Measurements from ENCODE around the gene ZNF710. TPM values are rescaled to one million over a fixed set of nuclear protein-coding genes. Genes with fewer than 3 reads are reported as not detected.

ZNF710 gene
- total and polyA plus RNA-seq, 2 of the 8 experiments (the other 6 are each of a cell fraction or from before 2014, with no cell fraction given): 10.5 to 24.0 TPM

- TF ChIP-seq, protein P1, sequence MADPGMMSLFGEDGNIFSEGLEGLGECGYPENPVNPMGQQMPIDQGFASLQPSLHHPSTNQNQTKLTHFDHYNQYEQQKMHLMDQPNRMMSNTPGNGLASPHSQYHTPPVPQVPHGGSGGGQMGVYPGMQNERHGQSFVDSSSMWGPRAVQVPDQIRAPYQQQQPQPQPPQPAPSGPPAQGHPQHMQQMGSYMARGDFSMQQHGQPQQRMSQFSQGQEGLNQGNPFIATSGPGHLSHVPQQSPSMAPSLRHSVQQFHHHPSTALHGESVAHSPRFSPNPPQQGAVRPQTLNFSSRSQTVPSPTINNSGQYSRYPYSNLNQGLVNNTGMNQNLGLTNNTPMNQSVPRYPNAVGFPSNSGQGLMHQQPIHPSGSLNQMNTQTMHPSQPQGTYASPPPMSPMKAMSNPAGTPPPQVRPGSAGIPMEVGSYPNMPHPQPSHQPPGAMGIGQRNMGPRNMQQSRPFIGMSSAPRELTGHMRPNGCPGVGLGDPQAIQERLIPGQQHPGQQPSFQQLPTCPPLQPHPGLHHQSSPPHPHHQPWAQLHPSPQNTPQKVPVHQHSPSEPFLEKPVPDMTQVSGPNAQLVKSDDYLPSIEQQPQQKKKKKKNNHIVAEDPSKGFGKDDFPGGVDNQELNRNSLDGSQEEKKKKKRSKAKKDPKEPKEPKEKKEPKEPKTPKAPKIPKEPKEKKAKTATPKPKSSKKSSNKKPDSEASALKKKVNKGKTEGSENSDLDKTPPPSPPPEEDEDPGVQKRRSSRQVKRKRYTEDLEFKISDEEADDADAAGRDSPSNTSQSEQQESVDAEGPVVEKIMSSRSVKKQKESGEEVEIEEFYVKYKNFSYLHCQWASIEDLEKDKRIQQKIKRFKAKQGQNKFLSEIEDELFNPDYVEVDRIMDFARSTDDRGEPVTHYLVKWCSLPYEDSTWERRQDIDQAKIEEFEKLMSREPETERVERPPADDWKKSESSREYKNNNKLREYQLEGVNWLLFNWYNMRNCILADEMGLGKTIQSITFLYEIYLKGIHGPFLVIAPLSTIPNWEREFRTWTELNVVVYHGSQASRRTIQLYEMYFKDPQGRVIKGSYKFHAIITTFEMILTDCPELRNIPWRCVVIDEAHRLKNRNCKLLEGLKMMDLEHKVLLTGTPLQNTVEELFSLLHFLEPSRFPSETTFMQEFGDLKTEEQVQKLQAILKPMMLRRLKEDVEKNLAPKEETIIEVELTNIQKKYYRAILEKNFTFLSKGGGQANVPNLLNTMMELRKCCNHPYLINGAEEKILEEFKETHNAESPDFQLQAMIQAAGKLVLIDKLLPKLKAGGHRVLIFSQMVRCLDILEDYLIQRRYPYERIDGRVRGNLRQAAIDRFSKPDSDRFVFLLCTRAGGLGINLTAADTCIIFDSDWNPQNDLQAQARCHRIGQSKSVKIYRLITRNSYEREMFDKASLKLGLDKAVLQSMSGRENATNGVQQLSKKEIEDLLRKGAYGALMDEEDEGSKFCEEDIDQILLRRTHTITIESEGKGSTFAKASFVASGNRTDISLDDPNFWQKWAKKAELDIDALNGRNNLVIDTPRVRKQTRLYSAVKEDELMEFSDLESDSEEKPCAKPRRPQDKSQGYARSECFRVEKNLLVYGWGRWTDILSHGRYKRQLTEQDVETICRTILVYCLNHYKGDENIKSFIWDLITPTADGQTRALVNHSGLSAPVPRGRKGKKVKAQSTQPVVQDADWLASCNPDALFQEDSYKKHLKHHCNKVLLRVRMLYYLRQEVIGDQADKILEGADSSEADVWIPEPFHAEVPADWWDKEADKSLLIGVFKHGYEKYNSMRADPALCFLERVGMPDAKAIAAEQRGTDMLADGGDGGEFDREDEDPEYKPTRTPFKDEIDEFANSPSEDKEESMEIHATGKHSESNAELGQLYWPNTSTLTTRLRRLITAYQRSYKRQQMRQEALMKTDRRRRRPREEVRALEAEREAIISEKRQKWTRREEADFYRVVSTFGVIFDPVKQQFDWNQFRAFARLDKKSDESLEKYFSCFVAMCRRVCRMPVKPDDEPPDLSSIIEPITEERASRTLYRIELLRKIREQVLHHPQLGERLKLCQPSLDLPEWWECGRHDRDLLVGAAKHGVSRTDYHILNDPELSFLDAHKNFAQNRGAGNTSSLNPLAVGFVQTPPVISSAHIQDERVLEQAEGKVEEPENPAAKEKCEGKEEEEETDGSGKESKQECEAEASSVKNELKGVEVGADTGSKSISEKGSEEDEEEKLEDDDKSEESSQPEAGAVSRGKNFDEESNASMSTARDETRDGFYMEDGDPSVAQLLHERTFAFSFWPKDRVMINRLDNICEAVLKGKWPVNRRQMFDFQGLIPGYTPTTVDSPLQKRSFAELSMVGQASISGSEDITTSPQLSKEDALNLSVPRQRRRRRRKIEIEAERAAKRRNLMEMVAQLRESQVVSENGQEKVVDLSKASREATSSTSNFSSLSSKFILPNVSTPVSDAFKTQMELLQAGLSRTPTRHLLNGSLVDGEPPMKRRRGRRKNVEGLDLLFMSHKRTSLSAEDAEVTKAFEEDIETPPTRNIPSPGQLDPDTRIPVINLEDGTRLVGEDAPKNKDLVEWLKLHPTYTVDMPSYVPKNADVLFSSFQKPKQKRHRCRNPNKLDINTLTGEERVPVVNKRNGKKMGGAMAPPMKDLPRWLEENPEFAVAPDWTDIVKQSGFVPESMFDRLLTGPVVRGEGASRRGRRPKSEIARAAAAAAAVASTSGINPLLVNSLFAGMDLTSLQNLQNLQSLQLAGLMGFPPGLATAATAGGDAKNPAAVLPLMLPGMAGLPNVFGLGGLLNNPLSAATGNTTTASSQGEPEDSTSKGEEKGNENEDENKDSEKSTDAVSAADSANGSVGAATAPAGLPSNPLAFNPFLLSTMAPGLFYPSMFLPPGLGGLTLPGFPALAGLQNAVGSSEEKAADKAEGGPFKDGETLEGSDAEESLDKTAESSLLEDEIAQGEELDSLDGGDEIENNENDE (IDR thresholded peaks at IDR 0.05; ENCODE audit: insufficient replicate concordance, low read length): no peak
- TF ChIP-seq, protein P2, sequence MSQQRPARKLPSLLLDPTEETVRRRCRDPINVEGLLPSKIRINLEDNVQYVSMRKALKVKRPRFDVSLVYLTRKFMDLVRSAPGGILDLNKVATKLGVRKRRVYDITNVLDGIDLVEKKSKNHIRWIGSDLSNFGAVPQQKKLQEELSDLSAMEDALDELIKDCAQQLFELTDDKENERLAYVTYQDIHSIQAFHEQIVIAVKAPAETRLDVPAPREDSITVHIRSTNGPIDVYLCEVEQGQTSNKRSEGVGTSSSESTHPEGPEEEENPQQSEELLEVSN (IDR thresholded peaks at IDR 0.05): no peak
- no peak for TF ChIP-seq HDAC2 (IDR thresholded peaks at IDR 0.05; ENCODE audit: borderline replicate concordance in 1 of 2, low read depth in 2 of 2, low read length in 2 of 2)
- TF ChIP-seq CHD2 (IDR thresholded peaks at IDR 0.05; ENCODE audit: low read length): no peak
- no peak for TF ChIP-seq TAF7 (optimal IDR thresholded peaks at IDR 0.05; ENCODE audit: borderline replicate concordance, low read depth, low read length)
Observed at GRCh38 chr15:90078965-90079364, 77.8 kb downstream of the ZNF710 start (continued).

Measured in H1 (cell line).